Measurements from ENCODE around the gene CDK18. TPM values are rescaled to one million over a fixed set of nuclear protein-coding genes. Genes with fewer than 3 reads are reported as not detected.

CDK18 gene
- total RNA-seq, 1 donor from 2014 or later: 180 TPM

GRCh38 chr1:205545001-205545919 is 40.8 kb downstream of the CDK18 start:
- DNase-seq (ENCODE audit: missing footprints) (no peak), ATAC-seq (no peak)
- intact Hi-C loops (cut with DNase I): no loop called here

GRCh38 chr1:205545991-205546390 is 41.5 kb downstream of the CDK18 start:
- DNase-seq (ENCODE audit: missing footprints): no peak
- ATAC-seq: no peak

GRCh38 chr1:205546541-205546940 is 42.1 kb downstream of the CDK18 start:
- DNase-seq (ENCODE audit: missing footprints) (no peak), ATAC-seq (no peak)
- intact Hi-C loops (cut with DNase I): no loop called here

More at GRCh38 chr1:205545991-205546390, 41.5 kb downstream of the CDK18 start:
- intact Hi-C loops (cut with DNase I): no loop called here

GRCh38 chr1:205547936-205548827 is 43.7 kb downstream of the CDK18 start:
- no peak for DNase-seq (ENCODE audit: missing footprints)
- intact Hi-C loops (cut with DNase I): no loop called here
- no peak for ATAC-seq

GRCh38 chr1:205554026-205554811 is 49.8 kb downstream of the CDK18 start:
- intact Hi-C loops (cut with DNase I): no loop called here
- ATAC-seq (no peak), DNase-seq (ENCODE audit: missing footprints) (no peak)

GRCh38 chr1:205561501-205562203 is 57.2 kb downstream of the CDK18 start:
- intact Hi-C loops (cut with DNase I): no loop called here
- DNase-seq (ENCODE audit: missing footprints) (no peak), ATAC-seq (no peak)

GRCh38 chr1:205563927-205564441 is 59.5 kb downstream of the CDK18 start:
- DNase-seq (ENCODE audit: missing footprints): no peak
- intact Hi-C loops (cut with DNase I): no loop called here
- no peak for ATAC-seq

- intact Hi-C loops (cut with DNase I): no loop called here
- no peak for ATAC-seq
- DNase-seq (ENCODE audit: missing footprints): no peak
These were observed 61.3 kb downstream of the CDK18 start for GRCh38 chr1:205565799-205566198.

- ATAC-seq: no peak
- DNase-seq (ENCODE audit: missing footprints): no peak
These were observed 63.2 kb downstream of the CDK18 start for GRCh38 chr1:205567716-205568115.

GRCh38 chr1:205568135-205568468 is 63.6 kb downstream of the CDK18 start:
- DNase-seq (ENCODE audit: missing footprints) (no peak), ATAC-seq (no peak)
- intact Hi-C loops (cut with DNase I): no loop called here

More at GRCh38 chr1:205567716-205568115, 63.2 kb downstream of the CDK18 start:
- intact Hi-C loops (cut with DNase I): no loop called here

GRCh38 chr1:205568469-205569361 is 64.2 kb downstream of the CDK18 start:
- no peak for ATAC-seq
- no peak for DNase-seq (ENCODE audit: missing footprints)
- intact Hi-C loops (cut with DNase I): loop anchor here (1.0 kb wide), 1 partner anchor 39 kb away; no protein-coding TSS in a partner anchor

- no peak for DNase-seq (ENCODE audit: missing footprints)
- no peak for ATAC-seq
These were observed 65.1 kb downstream of the CDK18 start for GRCh38 chr1:205569411-205570172.

GRCh38 chr1:205570173-205570501 is 65.7 kb downstream of the CDK18 start:
- no peak for ATAC-seq
- intact Hi-C loops (cut with DNase I): no loop called here
- no peak for DNase-seq (ENCODE audit: missing footprints)

More at GRCh38 chr1:205569411-205570172, 65.1 kb downstream of the CDK18 start:
- intact Hi-C loops (cut with DNase I): loop anchor here (1.0 kb wide), 1 partner anchor 40 kb away; no protein-coding TSS in a partner anchor

- intact Hi-C loops (cut with DNase I): no loop called here
- DNase-seq (ENCODE audit: missing footprints) (no peak), ATAC-seq (no peak)
These were observed 66.5 kb downstream of the CDK18 start for GRCh38 chr1:205570796-205571537.

- intact Hi-C loops (cut with DNase I): no loop called here
- no peak for DNase-seq (ENCODE audit: missing footprints)
- ATAC-seq: no peak
These were observed 67.3 kb downstream of the CDK18 start for GRCh38 chr1:205571747-205572146.

GRCh38 chr1:205572421-205572820 is 68.0 kb downstream of the CDK18 start:
- intact Hi-C loops (cut with DNase I): no loop called here
- DNase-seq (ENCODE audit: missing footprints) (no peak), ATAC-seq (no peak)
